ENCODE data around the gene LRRC61.
"Not testable (repeated sequence)": the region's sequence is repeated elsewhere in the genome, so short reads cannot be mapped to it uniquely, and the experiment has no call there.

The LRRC61 gene

GRCh38 chr7:150308575-150308974, 14.6 kb upstream of the LRRC61 start:
- DNase-seq = no peak

- no peak for DNase-seq
Measured at GRCh38 chr7:150311146-150311545, 12.0 kb upstream of the LRRC61 start.

DNA sequence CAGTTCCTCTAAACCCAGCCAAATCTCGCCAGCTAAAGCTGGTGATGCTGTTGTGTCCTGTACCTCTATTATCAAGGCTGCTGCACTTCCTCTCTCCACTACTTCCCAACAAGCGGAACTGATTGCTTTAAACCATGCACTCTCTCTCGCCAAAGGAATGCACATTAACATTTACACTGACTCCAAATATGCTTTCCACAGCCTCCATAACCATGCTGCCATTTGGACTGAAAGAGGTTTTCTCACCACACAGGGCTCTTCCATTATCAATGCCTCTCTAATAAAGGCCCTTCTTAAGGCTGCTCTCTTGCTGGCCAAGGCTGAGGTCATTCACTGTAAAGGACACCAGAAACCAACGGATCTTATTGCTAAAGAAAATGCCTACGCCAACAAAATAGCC, 11.4 kb upstream of the LRRC61 start:
- no peak for DNase-seq

DNA sequence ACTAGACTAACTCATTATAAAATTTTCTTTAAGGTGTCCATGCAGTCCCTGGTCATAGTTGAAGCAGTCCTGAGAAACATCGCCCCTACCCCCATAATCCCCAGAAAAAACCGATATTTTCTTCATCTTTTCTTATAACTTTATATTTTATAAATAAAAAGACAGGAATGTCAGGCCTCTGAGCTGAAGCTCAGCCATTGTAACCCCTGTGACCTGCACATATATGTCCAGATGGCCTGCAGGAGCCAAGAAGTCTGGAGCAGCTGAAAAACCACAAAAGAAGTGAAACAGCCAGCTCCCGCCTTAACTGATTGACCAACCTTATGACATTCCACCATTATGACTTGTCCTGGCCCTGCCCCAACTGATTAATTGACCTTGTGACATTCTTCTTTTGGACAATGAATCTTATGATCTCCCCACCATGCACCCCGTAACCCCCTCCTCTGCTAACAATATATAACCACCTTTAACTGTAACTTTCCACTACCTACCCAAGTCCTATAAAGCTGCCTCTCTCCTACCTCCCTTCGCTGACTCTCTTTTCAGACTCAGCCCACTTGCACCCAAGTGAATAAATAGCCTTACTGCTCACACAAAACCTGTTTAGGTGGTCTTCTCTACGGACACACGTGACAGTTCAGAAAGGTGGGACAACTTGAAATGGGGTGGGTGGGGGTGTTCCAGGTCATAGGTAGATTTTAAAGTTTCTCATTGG, 10.3 kb upstream of the LRRC61 start:
- not testable (repeated sequence) for DNase-seq

DNA sequence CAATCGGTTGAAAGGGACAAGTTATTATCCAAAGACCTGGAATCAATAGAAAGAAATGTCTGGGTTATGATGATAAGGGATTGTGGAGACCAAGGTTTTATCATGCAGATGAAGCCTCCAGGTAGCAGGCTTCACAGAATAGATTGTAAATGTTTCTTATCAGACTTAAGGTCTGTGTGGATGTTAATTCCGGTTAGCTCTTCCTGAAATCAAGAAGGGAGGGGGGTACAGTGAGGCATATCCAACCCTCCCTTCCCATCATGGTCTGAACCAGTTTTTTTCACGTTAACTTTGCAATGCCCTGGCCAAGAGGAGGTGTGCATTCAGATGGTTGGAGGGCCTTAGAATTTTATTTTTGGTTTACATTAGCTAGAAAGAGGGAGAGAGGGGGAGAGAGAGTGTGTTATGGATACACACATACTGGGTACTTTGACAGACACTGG, 9.8 kb upstream of the LRRC61 start:
- DNase-seq = no peak

DNA sequence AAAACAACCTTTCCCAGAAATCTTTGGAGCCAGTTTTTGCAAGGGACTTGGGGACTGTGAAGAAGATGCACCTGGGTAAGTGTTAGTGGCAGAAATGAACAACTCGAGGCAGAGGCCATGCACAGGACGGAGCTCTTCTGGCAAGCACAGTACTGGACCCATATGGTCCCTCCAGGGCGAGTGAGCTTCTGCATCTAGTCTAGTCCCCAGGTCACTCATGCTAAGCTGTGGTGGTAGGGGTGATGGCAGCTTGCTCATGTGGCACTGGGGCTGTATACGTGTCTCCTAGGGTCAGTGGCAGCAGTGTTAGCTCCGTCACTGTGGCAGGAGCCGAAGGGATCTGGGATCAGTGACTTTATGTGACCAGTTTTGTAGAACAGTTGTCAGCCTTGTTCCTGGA, 9.3 kb upstream of the LRRC61 start:
- no peak for DNase-seq

GRCh38 chr7:150314639-150315239, 8.4 kb upstream of the LRRC61 start:
- no peak for DNase-seq

DNA sequence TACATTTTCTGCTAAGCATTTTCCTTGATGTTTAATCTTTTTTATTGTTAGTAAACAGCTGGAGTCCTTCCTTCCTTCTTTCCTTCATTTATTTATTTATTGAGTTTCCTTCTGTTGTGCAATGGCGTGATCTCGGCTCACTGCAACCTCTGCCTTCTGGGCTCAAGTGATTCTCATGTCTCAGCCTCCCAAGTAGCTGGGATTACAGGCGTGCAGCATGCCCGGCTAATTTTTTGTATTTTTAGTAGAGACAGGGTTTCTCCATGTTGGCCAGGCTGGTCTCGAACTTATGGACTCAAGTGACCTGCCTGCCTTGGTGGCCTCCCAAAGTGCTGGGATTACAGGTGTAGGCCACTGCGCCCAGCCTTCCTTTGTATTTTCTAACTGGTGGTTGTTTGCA, 6.2 kb upstream of the LRRC61 start:
- DNase-seq = not testable (repeated sequence)

GRCh38 chr7:150317748-150318444, 5.3 kb upstream of the LRRC61 start:
- no peak for DNase-seq

DNA sequence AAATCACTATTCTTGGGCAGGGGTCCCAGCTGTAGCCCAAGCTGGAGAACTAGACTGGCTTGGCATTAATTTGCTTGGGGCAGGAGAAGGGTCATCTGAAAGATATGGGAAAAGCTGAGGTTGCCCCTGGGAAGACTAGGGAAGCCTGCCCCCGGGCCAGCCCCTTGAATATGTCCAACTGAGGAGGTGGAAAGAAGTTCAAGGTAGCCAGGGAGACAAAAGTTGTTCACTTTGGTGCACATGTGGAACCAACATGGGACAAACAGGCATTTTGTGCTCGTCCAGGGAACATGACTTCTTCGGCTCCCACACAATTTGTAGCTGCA, 1.4 kb upstream of the LRRC61 start:
- no peak for DNase-seq

GRCh38 chr7:150322114-150322832, 882 bp upstream of the LRRC61 start:
- peak; percentile 56 for DNase-seq

- no peak for DNase-seq
Measured at GRCh38 chr7:150323682-150324372, 672 bp downstream of the LRRC61 start.

DNA sequence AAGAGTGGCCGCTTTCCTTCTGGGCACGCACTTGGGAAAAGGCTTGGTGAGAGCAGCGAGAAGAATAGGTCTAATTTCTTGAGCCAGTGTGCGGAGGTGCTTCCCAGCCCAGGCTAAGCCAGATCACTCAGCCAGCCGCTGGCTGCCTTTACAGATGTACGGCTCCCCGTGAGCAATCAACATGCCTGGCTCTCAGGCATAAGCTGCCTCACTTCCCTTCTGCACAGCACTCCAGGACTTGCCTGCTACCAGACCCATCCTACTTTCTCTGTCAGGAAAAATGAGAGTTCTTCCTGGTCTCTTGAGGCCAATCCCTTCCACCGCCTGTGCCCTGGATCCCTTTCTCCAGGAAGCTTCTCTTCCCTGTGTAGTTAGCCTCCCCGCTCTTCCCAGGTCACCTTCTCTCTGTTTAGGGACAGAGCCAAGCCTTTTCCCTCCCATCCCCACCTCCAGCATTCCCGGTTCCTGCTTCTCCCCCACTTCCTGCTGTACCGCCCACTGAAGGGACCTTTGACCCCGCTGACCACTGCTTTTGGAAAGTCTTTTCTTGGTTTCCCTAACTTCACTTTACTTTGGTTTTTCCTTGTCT, 1.3 kb downstream of the LRRC61 start:
- no peak for DNase-seq

DNA sequence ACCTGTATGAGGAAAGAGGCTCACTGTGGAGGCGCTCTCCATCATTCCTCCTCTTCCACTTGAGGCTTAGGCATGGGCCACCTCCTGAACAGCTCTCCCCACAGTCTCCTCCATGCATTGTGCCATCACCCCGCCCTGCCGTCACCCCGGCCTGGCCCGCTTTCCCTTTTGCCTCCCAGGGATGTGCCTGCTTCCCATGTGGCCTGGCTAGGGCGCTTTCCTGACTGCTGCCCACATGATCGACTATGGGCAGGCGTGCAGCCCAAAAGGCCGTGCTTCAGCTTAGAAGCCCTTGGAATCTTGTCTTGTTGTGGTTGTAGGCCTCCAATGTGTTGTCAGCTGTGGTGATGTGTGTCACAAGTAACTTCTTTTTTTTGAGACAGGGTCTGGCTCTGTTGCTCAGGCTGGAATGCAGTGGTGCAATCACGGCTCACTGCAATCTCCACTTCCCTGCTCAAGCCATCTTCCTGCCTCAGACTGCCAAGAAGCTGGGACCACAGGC, 2.0 kb downstream of the LRRC61 start:
- no peak for DNase-seq

DNA sequence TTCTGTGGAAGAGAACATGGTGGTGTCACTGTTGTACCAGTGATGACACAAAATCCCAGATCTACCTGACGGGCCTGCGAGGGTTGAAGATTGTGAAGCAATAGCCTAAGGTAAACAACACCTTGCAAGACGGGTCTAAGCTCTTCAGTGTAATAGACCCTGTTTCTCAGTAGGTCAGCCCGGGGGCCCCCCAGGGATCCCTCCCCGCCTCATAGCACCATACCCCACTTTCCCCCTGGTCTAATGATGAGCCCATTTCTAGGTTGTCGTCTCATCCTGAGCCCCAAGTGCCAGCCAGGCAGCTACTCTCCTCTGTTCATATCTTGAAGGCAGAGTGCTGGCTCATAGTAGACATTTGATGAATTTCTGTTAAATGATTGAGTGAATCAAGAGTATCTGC, 2.7 kb downstream of the LRRC61 start:
- no peak for DNase-seq

DNA sequence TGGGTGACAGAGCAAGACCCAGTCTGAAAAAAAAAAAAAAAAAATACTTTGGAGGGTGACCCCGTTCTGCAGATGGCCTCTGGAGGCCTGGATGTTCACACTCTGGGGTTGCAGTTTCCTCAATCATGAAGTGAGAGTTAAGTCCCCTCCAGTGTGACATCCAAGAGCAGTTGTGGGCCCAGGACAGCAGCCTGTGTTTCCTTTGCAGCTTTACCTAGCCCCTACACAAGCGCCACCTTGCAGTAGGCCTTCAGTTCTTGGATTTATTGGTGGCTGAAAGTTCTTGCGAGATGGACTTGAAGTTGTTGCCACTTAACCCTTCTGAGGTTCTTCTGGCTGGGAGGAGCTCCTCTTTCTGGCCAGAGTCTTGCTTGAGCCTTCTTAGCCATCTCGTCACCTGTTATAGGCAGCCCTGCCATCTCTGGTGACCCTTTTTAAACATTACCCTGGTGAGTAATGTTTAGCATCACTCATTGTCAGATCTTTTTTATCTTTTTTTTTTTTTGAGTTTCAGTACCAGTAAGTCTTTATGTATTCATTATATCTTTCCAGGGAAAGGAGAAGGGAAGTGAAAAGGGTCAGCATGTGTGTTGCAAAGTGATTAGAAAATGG, 3.6 kb downstream of the LRRC61 start:
- DNase-seq = no peak

- no peak for DNase-seq
Measured at GRCh38 chr7:150327308-150327707, 4.2 kb downstream of the LRRC61 start.

DNA sequence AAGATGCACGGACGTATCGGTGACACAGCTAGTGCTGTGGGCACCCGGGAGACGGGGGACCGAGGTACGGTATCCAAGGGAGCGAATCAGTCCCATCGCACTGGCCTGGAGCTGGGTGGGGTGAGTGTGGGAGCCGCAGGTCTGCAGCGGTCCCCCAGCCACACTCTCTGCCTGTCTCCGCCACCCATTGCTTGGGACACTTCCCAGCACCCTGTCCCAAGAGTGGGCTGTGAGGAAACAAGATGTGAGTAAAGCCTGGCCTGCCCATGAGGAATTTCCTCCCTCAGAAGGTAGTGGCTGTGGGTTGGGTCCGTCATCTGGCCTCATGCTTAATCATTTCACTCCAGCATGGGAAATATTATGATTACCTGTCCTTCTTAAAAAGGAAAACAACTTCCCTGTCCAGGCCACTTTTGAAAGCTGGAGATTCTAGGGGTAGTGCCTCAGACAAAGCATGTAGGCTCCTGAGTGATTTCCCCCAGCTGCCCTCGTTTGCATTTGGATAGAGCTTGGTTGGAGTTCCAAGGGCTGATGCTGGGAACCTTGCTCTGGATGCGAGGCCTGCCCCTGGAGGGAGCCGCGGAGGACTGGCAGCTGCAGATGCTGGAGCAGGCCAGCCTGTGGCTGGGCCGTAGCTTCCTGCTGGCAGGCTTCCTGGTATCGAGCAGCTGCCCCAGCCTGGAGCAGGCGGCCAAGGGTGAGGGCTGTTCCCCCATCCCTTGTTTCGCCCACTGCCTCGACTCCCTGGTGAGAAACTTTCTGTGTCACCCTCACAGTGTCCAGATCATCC, 6.4 kb downstream of the LRRC61 start:
- DNase-seq = no peak

- no peak for DNase-seq
Measured at GRCh38 chr7:150330211-150330885, 7.2 kb downstream of the LRRC61 start.

- DNase-seq = no peak
Measured at GRCh38 chr7:150332852-150333635, 9.9 kb downstream of the LRRC61 start.

All from activated T-cell treated with anti-CD3 and anti-CD28 coated beads for 4 hours (primary cell).